Ramos (cell line): ENCODE data around the gene GPR107.

Experiments
- in situ Hi-C: fragments of 300-500 bp; cut with MboI; formaldehyde crosslinking; loops from one replicate; pipeline ENCODE4 v1.14.3; 2022; ENCODE audit warnings: low sequenced_read_pairs; ENCODE audit not compliant: unreplicated experiment

GPR107 gene

GRCh38 chr9:130126721-130127433 lies 73.2 kb downstream of the GPR107 start:
- in situ Hi-C loops = no loop called here

- in situ Hi-C loops = no loop called here
Observed at GRCh38 chr9:130128251-130128650, 74.5 kb downstream of the GPR107 start.

GRCh38 chr9:130128733-130129431 lies 75.2 kb downstream of the GPR107 start:
- in situ Hi-C loops = no loop called here

GRCh38 chr9:130129432-130130061 lies 75.8 kb downstream of the GPR107 start:
- in situ Hi-C loops = no loop called here

DNA sequence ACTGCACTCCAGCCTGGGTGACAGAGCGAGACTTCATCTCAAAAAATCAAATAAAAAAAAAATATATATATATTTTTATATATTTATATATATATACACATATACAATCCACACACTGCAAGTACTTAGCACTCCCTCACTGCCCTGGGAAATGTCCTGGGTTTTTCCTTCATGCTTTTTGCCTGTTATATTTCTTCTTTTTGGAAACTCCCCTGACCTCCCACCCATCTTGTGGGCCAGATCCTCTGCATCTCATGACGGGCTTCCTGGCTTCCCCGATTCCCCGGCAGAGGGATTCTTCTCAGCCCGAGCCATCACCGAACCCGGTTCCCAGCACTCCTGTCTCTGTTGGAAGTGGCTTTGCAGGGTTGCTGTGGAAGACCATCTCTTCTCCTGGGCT lies 79.0 kb downstream of the GPR107 start:
- in situ Hi-C loops = no loop called here

- in situ Hi-C loops = no loop called here
Observed at GRCh38 chr9:130137081-130137640, 83.5 kb downstream of the GPR107 start.

DNA sequence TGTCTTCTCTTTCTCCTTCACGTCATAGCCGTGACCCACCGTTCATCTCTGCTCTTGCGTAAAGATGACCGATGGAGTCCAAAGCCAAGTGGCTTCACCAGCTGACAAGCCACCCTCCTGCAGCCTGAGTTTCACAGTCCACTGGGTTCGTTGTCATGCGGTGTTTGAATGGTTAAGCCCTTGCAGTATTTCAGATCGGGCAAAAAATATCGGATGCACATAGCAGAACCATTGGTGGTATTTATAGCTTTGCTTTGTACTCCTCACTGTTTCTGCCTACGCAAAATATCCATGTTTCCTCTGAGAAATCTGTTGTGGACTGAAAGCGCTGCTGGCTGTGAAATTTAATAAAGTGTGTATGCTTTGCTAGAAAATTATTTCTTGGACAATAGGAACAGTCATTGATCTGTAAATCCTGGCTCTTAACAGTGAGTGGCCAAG lies 84.0 kb downstream of the GPR107 start:
- in situ Hi-C loops = no loop called here

DNA sequence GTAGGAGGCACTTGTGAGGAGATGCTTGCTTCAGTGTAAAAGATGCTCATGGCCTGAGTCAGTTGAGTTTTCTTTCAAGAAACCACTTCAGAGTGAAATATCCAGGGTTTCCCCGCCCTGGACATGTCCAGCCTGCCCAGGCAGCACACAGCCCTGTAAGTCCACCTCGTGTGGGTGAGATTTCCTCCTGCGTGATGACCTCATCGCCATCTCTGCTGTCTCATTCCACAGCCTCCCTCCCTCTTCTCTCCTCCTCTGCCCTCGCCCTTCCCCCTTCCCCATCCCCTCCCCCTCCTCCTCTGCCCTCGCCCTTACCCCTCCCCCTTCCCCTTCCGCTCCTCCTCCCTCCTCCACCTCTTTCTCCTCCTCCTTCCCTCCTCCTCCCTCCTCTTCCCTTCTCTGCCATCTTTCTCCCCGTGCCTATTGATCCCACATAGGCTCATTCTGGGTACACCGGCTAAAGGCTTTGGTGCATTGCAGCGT lies 84.5 kb downstream of the GPR107 start:
- in situ Hi-C loops = no loop called here

DNA sequence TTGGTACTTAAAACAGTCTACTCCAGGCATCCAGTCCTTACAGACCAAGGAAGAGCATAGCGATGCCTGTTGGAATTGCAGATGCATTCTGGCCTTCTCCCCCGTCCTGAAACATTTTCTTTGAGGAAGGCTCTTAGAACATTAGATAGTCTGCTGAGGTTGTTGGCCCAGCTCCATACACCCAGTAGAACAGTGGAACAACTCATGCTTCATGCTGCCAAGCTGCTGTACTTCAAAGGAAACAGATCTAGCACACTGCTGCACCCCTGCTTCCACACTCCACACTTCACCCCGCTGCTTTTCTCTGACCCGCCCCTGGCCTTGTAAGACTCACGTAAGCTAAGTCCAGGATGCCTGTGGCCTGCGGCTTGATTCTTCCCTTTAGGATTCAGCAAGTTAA lies 85.1 kb downstream of the GPR107 start:
- in situ Hi-C loops = no loop called here

DNA sequence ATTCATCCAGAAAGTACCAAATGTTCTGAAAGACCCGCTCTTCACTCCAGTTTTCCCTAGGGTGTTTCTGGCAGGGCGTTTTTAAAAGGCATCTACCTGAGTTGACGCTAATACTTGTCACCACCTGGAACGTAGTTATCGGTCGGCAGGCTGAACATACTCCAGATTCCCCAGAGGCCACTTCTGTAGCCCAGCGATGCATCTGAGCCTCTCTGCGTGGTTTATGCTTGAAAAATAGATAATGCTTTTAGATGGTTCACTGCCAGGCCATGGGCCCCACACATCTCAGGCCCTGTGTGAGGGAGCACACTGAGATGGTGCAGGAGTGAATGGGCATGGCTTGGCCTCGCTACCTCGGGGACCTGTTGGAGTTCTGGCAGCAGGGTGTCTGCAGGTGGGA lies 85.5 kb downstream of the GPR107 start:
- in situ Hi-C loops = no loop called here

DNA sequence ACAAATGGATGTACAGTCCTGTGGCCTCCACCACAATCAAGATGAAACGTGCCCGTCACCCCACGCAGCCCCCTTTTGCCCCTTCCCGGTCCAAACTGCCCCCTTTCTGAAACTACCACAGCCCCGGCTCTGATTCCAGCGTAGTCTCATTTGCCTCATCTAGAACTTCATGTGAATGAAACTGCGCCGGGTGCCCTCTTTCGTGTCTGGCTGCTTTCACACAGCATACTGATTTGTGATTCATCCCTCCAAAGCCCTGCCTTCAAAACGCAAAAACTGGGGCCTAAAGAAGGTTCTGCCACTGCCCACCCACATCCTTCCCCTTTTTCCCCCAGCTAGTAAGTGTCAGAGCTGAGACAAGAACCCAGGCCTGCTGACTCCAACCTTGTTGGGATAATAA lies 87.0 kb downstream of the GPR107 start:
- in situ Hi-C loops = no loop called here

GRCh38 chr9:130142056-130142455 lies 88.3 kb downstream of the GPR107 start:
- in situ Hi-C loops = no loop called here

DNA sequence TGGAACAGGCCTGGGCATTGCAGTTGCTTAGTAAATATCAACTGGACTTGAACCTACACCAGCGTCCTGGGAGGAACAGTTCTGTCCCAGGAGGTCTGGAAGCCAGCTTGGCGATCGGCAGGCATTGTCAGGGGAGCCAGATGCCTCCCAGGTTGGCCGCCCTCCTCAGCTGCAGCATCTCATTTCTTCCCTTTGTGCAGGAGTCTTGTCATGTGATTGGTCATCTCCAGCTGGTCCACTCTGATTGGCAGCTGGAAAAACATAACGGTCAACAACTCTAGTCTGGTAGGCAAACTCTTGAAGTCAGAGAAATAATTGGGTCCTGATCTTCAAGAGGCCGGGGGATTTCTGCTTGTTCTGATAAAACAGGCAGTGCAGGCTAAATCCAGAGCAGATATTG lies 88.9 kb downstream of the GPR107 start:
- in situ Hi-C loops = no loop called here

DNA sequence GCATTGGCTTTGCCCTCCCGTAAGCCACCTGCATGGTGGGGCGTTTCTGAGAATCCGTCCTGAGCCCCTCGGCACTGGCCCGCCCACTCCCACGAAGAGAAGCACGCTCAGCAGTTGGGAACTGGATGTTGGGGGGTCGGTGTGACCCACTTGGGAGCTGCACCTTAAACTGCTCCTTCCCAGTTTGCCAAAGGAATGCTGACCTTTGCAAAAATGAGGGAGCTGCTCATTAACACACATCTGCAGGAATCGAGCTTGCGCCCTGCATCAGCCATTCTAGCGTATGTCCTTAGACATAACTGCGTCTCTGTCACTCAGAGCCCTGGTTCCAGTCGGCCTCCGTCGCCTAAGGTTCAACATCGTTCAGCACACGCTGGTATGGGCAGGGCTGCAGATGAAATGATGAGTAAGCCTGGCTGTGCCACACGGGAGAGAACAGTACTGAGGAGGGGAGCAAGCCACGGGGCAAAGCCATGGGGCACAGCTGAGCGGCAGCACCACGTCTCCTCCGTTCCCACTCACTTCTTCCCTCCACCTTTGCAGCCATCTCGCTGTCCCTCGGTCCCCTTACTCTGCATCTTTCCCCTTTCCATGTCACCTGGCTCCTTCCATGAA lies 89.7 kb downstream of the GPR107 start:
- in situ Hi-C loops = no loop called here

DNA sequence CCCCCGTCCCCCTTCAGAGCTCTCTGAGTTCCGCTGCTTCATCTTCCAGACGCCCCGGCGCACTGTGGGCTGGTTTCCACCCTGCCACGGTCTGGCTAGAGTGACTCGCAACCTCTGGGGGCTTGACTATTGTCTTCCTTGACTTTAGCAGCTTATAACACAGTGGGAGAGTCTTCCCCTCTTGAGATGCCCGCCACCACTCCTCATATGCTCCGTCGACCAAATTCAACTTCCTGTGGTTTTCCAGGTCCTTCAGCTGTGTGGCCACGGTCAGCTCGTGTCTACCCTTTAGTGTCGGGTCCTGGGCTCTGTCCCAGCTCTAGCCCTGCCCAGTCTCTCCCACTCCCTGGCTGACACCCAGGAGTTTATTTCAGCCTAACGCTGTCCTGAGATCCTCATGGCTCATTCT lies 90.3 kb downstream of the GPR107 start:
- in situ Hi-C loops = no loop called here

- in situ Hi-C loops = no loop called here
Observed at GRCh38 chr9:130144703-130145102, 91.0 kb downstream of the GPR107 start.

DNA sequence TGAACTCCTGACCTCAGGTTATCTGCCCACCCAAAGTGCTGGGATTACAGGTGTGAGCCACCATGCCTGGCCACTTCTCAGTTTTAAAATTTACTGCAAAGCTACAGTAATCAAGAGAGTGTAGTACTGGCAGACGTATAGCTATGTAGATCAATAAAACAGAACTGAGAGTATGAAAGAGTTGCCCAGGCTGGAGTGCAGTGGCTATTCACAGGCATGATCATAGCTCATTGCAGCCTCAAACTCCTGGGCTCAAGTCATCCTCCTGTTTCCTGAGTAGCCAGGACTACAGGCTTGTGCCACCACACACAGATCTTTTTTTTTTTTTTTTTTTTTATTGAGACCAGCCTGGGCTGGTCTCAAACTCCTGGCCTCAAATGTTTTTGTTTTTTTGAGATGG lies 92.0 kb downstream of the GPR107 start:
- in situ Hi-C loops = no loop called here

DNA sequence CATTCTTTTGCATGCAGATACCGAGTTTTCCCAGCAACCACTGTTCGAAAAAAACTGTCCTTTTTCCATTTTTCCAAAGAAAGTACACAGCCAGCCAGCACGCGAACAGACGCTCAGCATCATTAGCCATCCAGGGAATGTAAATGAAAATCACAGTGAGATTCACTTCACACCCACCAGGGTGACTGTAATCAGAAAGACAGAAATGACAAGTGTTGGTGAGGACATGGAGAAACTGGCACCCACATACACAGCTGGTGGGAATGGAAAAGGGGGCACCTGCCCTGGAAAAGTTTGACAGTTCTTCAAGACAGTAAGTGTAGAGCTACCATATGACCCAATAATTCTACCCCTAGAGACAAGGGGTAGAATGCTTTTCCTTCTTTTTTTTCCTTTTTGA lies 93.5 kb downstream of the GPR107 start:
- in situ Hi-C loops = no loop called here

DNA sequence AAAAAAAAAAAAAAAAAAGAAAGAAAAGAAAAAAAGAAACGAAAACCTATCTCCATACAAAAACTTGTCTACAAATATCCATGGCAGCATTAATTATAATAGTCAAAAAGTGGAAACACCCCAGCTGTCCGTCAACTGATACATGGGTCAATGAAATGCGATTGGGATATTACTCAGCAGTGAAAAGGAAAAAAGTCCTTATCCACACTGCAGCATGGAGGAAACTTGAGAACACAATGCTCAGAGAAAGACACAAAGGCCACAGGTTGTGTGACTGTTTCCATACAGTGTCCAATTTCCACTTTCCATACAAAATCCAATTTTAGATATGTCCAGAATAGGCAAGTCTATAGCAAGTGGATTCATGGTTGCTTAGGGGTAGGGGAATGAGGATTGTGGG lies 94.2 kb downstream of the GPR107 start:
- in situ Hi-C loops = no loop called here

- in situ Hi-C loops = no loop called here
Observed at GRCh38 chr9:130149031-130149430, 95.3 kb downstream of the GPR107 start.
